Neutrophil (primary cell): Measurements from ENCODE around the gene MED9.
A peak's percentile ranks its signal among the peaks of the same experiment; 100 is the strongest.

ENCODE experiments used
- H3K27ac ChIP-seq: fragments of 200-600 bp; sonication (generic); 2 replicates; pipeline ENCODE4 v1.5.1; 2016; ENCODE audit warnings: mild to moderate bottlenecking, moderate library complexity
- H3K27me3 ChIP-seq: fragments of 200-600 bp; sonication (generic); 2 replicates; pipeline ENCODE4 v1.6.0; 2016; ENCODE audit warnings: mild to moderate bottlenecking
- H3K36me3 ChIP-seq: fragments of 200-600 bp; sonication (generic); 2 replicates; pipeline ENCODE4 v1.5.1; 2017
- H3K4me1 ChIP-seq, 2 experiments: fragments of 200-600 bp in 1 of 2; sonication (generic) in 1 of 2; 1 replicate in 1 of 2; 2 replicates in 1 of 2; pipeline versions ENCODE4 v1.5.1 to v1.6.1; 2013 to 2016; ENCODE audit warnings: low read depth in 1 of 2, low read length in 1 of 2, mild to moderate bottlenecking in 1 of 2, moderate library complexity in 1 of 2; ENCODE audit not compliant: control insufficient read depth in 1 of 2, insufficient read depth in 1 of 2
- H3K4me3 ChIP-seq, 2 experiments: fragments of 200-600 bp in 1 of 2; sonication (generic) in 1 of 2; 1 replicate in 1 of 2; 2 replicates in 1 of 2; pipeline ENCODE4 v1.5.1; 2013 to 2016; ENCODE audit warnings: low read depth in 1 of 2, low read length in 1 of 2, mild to moderate bottlenecking in 1 of 2, moderate library complexity in 1 of 2
- H3K9me3 ChIP-seq: fragments of 200-600 bp; sonication (generic); 2 replicates; pipeline ENCODE4 v1.5.1; 2016
- CTCF ChIP-seq: fragments of 200-600 bp; sonication (generic); IDR thresholded peaks from 2 replicates; pipeline ENCODE4 v1.5.1; 2016; ENCODE audit warnings: antibody characterized with exemption

MED9 gene

DNA sequence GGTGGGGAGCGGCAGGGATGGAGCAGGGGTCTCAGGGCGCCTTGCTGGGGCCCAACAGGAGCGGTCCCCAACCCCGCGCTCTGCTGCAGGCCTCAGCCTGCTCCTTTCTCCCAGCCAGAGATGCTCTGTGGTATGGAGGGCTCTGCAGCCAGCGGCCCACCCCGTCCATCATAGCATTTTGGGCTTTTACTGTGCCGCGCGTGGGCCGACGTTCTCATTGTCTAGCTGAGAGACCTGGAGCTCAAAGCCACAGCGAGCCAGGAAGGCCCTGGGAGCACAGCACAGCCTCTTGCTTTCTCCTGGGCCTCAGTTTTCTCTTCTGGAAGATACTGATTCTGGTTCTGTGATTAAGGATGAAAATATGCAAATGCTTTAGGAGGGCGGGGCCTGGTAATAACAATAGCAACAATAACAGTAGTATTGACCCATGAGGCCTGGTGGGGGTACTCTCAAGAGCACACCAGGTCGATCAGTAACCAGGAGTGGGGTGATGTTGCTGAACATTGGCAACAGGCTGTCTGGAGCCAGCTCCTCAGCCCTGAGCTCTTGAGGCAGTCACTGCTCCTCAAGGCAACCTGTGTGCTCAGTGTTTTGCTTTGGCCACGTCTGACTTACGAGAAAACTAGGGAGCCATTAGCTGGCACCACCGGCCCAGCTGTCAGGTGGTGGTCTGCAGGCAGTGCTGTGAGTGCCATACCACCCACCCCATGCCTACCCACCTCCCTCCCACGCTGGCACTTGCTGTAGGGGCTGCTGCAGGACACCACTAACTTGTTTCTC, 20.5 kb downstream of the MED9 start:
- Histone ChIP-seq H3K4me1 (peaks cover 18 to 27% of the 10 kb centered on the region in 2 experiments), H3K4me3 (peak overlapping the region in 1 of 2 experiments; percentile 73), H3K9me3 (no peaks in the 10 kb centered on the region), H3K27ac (no peak overlapping the region), H3K27me3 (peaks cover 55% of the 10 kb centered on the region), H3K36me3 (peaks cover 9% of the 10 kb centered on the region)
- TF ChIP-seq CTCF: no peak

DNA sequence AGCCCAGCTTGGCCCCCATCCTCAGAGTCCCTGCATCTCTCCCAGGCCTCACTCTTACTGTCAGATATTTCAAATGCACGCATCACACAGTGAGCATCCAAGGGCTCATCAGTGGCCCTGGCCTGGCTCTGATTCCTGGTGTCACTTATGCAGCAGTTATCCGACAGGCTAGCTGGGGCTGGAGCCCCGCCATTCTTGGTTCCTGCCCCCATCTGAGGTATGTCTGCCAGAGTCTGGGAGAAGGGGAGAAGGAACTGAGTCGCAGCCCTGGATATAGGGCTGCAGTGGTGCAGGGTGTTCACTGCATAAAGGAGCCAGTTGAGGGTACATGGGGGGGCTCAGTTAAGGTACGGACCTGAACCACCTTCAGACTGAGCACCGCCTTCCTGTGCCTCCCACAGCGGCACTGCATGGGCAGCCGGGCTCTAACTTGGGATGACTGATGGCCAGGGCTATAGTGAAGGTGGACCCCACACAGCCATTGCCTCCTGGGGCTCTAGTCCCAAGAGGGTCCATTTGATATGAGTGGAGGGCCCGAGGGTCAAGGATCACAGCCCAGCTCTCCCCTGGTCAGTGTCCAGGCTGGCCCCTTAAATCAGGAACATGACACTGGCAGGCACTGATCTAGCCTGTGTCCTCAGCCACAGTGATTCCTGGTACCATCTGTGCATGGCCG, 21.2 kb downstream of the MED9 start:
- Histone ChIP-seq H3K4me3 (no peak overlapping the region), H3K9me3 (no peaks in the 10 kb centered on the region), H3K27ac (no peak overlapping the region), H3K36me3 (peaks cover 2% of the 10 kb centered on the region), H3K27me3 (peaks cover 55% of the 10 kb centered on the region), H3K4me1 (peaks cover 18 to 27% of the 10 kb centered on the region in 2 experiments)
- TF ChIP-seq CTCF: no peak

- Histone ChIP-seq H3K4me3 (no peak overlapping the region), H3K36me3 (no peaks in the 10 kb centered on the region), H3K27ac (no peak overlapping the region), H3K4me1 (peaks cover 18 to 27% of the 10 kb centered on the region in 2 experiments), H3K27me3 (peaks cover 47% of the 10 kb centered on the region), H3K9me3 (no peaks in the 10 kb centered on the region)
- no peak for TF ChIP-seq CTCF
These were observed 22.0 kb downstream of the MED9 start for GRCh38 chr17:17498606-17499301.

GRCh38 chr17:17499402-17500145, 22.8 kb downstream of the MED9 start:
- Histone ChIP-seq H3K4me3 (no peak overlapping the region), H3K27ac (no peak overlapping the region), H3K36me3 (no peaks in the 10 kb centered on the region), H3K9me3 (no peaks in the 10 kb centered on the region), H3K27me3 (peaks cover 39% of the 10 kb centered on the region), H3K4me1 (peaks cover 18 to 26% of the 10 kb centered on the region in 2 experiments)
- TF ChIP-seq CTCF: no peak

DNA sequence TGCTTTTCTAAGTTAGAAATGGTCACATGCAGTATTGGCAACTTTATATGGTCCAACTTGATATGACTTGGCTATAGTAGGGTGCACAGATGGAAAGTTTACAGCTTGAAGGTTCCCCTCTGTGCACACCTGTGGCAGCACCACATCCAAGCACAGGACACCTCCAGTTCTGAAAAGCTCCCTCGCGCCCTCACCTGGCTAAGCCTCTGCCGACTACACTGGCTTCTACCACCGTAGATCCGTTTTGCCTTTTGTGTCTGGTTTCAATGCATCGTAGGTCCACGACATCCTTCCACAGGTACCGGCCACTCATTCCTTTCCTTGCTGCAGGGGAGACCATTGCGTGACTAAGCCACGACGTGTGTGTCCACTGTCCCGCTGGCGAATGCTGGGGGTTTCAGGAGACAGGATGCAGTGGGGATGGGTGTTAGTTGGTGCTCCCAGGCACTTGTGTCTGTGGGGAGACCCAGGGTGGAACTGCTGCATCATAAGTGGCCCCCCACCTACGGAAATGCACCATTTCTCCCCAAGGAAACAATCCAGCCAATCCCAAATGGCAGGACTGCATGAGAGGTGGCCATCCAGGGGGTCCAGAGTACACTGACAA, 24.3 kb downstream of the MED9 start:
- Histone ChIP-seq H3K27ac (no peak overlapping the region), H3K9me3 (no peaks in the 10 kb centered on the region), H3K4me1 (peaks cover 5 to 10% of the 10 kb centered on the region in 2 experiments), H3K4me3 (no peak overlapping the region), H3K27me3 (peaks cover 24% of the 10 kb centered on the region), H3K36me3 (no peaks in the 10 kb centered on the region)
- TF ChIP-seq CTCF: no peak
